ENCODE measurements around the gene EMSY. TPM values are rescaled to one million over a fixed set of nuclear protein-coding genes. Genes with fewer than 3 reads are reported as not detected.

EMSY gene
- total RNA-seq, 1 experiment from 2014 or later = 19.7 TPM

DNA sequence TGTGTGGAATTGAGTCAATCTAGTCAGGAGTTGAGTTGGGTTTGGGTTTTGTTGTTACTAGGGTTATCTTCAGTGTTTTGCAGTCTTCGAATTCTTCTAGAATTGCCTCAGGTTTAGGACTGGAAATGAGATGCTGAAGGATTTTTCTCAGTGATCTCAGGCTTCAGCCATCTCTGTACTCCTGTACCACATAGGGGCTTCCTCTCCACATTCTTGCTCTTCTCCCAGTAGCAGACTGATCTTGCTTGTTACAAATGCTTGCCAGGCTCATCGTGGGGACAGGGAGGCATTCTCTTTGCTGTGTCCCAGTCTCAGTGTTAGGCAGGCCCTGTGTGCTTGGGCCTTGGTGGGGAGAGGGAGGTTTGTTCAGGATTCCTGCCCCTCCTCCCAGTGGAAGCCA lies 129.6 kb downstream of the EMSY start:
- H3K9me3 Mint-ChIP-seq (ENCODE audit: unreplicated experiment) = no peaks in the 10 kb centered on the region
- TF ChIP-seq, protein P1, sequence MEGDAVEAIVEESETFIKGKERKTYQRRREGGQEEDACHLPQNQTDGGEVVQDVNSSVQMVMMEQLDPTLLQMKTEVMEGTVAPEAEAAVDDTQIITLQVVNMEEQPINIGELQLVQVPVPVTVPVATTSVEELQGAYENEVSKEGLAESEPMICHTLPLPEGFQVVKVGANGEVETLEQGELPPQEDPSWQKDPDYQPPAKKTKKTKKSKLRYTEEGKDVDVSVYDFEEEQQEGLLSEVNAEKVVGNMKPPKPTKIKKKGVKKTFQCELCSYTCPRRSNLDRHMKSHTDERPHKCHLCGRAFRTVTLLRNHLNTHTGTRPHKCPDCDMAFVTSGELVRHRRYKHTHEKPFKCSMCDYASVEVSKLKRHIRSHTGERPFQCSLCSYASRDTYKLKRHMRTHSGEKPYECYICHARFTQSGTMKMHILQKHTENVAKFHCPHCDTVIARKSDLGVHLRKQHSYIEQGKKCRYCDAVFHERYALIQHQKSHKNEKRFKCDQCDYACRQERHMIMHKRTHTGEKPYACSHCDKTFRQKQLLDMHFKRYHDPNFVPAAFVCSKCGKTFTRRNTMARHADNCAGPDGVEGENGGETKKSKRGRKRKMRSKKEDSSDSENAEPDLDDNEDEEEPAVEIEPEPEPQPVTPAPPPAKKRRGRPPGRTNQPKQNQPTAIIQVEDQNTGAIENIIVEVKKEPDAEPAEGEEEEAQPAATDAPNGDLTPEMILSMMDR (IDR thresholded peaks at IDR 0.05; ENCODE audit: unreplicated experiment) = no peak
- no peak overlapping the region for H3K4me3 Mint-ChIP-seq (ENCODE audit: unreplicated experiment)
- H3K27me3 Mint-ChIP-seq (ENCODE audit: insufficient read depth, unreplicated experiment) = no peaks in the 10 kb centered on the region
- DNase-seq (ENCODE audit: unreplicated experiment) = no peak
- no peaks in the 10 kb centered on the region for H3K36me3 Mint-ChIP-seq (ENCODE audit: insufficient read depth, unreplicated experiment)
- no peak overlapping the region for H3K27ac Mint-ChIP-seq (ENCODE audit: low read depth, unreplicated experiment)
- H3K4me1 Mint-ChIP-seq (ENCODE audit: insufficient read depth, unreplicated experiment) = peaks cover 30% of the 10 kb centered on the region
- ChIA-PET CTCF (no interaction called here), POLR2A (no interaction called here)
- intact Hi-C loops (cut with micrococcal nuclease) = no loop called here
- no TSS peak for BruUV-seq (replicated peaks)

DNA sequence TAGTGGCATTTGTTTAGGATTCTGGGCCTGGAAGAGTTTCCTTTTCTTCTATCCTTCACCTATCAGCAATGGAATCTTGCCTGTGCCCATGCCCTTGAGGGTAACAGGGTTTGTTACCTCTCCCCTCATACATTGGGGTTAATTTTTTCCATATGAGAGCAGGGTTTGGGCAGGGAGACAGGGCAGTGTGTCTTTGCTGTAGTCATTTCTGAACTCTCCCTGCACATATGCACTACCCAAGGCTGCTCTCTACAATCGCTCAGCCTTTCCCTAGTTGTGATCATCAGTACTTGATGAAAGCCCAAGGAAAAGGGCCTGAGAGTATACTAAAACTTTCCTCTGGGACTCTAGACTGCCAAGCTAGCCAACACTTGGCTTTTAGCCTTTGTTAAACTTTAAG lies 130.1 kb downstream of the EMSY start:
- CTCF ChIA-PET = no interaction called here
- H3K4me1 Mint-ChIP-seq (ENCODE audit: insufficient read depth, unreplicated experiment) = peaks cover 30% of the 10 kb centered on the region
- TF ChIP-seq, protein P1 (IDR thresholded peaks at IDR 0.05; ENCODE audit: unreplicated experiment) = no peak

DNA sequence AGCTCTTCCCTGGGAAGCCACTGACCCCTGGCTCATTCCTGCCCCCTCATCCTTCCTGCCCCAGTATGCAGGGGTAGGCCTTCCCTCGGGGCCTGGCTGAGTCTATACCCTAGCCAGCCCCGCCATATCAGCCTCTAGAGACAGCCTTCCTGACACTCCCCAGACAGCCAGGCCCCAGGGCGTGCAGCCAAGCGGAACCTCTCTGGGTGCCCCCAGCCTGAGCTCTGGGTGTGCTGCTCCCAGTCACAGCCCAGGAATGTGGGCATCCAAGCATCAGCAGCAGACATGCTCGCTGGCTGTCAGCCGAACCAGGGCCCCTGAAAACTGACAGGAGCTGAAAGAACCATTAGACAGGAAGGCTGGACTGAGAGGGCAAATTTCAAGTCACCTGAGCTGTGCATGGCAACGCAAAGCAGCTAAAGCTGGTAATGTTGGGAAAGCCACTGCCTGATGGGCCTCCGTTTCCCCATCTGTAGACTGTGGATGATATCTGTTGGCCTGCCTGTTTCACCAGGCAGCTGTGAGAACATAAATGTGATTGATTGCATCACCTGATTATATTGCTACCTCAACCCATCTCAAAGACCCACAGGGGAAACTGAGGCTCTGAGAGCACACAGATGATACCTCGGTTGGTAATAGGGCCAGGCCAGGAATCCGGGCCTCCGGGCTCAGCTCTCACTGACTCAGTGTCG lies 132.6 kb downstream of the EMSY start:
- peak; percentile 87 for DNase-seq (ENCODE audit: unreplicated experiment)
- H3K4me3 Mint-ChIP-seq (ENCODE audit: unreplicated experiment) = no peak overlapping the region
- CTCF ChIA-PET = interaction anchor here (1.6 kb wide), 1 partner anchor 22 kb away, joined by 4 read pairs; no protein-coding TSS in a partner anchor
- no peaks in the 10 kb centered on the region for H3K9me3 Mint-ChIP-seq (ENCODE audit: unreplicated experiment)
- peak overlapping the region; percentile 77 for H3K27ac Mint-ChIP-seq (ENCODE audit: low read depth, unreplicated experiment)
- BruUV-seq (replicated peaks) = no TSS peak
- TF ChIP-seq, protein P1 (IDR thresholded peaks at IDR 0.05; ENCODE audit: unreplicated experiment) = no peak
- H3K27me3 Mint-ChIP-seq (ENCODE audit: insufficient read depth, unreplicated experiment) = no peaks in the 10 kb centered on the region
- intact Hi-C loops (cut with micrococcal nuclease) = no loop called here
- peaks cover 30% of the 10 kb centered on the region for H3K4me1 Mint-ChIP-seq (ENCODE audit: insufficient read depth, unreplicated experiment)
- no peaks in the 10 kb centered on the region for H3K36me3 Mint-ChIP-seq (ENCODE audit: insufficient read depth, unreplicated experiment)
- POLR2A ChIA-PET = interaction anchor here (0.6 kb wide), 1 partner anchor 41 kb away, joined by 3 read pairs; no protein-coding TSS in a partner anchor

More for the DNA sequence above, 130.1 kb downstream of the EMSY start:
- intact Hi-C loops (cut with micrococcal nuclease) = no loop called here
- Mint-ChIP-seq H3K36me3 (ENCODE audit: insufficient read depth, unreplicated experiment) (no peaks in the 10 kb centered on the region), H3K27ac (ENCODE audit: low read depth, unreplicated experiment) (no peak overlapping the region), H3K27me3 (ENCODE audit: insufficient read depth, unreplicated experiment) (no peaks in the 10 kb centered on the region), H3K9me3 (ENCODE audit: unreplicated experiment) (no peaks in the 10 kb centered on the region), H3K4me3 (ENCODE audit: unreplicated experiment) (no peak overlapping the region)
- POLR2A ChIA-PET = no interaction called here
- no TSS peak for BruUV-seq (replicated peaks)
- no peak for DNase-seq (ENCODE audit: unreplicated experiment)

DNA sequence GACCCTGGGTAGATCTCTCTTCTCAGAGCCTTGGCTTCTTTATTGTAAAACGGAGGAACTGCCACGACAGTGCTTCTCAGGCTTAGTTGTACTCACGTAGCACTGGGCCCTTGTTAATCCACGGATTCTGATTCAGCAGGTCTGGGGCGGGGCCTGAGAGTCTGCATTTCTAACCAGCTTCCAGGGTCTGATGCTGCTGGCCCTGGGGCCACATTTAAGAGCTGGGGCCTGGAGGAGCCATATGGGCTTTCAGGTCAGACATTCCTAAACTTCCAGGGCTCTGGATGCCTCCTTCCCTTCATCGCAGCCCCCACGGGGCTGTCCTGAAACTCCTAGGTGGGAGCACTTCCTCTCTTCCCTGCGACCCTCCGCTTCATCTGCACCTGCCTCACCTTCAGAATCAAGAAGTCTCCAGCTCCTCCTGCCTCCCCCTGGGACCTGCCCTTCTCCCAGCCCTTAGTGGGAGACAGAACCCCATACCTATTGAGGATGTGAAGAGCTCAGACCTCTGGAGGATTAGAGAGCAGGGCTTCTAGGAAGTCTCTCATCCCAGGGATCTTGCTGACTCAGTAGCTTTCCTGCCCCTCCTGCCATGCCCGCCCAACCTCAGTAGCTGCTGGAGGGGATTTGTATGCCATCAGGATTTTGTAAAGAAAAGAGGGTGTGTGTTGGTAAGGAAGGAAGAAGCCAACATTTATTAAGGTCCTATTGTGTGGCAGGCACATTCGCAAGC lies 133.3 kb downstream of the EMSY start:
- no peaks in the 10 kb centered on the region for H3K36me3 Mint-ChIP-seq (ENCODE audit: insufficient read depth, unreplicated experiment)
- POLR2A ChIA-PET = interaction anchor here (0.6 kb wide), 1 partner anchor 40 kb away, joined by 3 read pairs; no protein-coding TSS in a partner anchor
- intact Hi-C loops (cut with micrococcal nuclease) = no loop called here
- DNase-seq (ENCODE audit: unreplicated experiment) = no peak
- no TSS peak for BruUV-seq (replicated peaks)
- no peaks in the 10 kb centered on the region for H3K9me3 Mint-ChIP-seq (ENCODE audit: unreplicated experiment)
- no peak overlapping the region for H3K4me3 Mint-ChIP-seq (ENCODE audit: unreplicated experiment)
- H3K27me3 Mint-ChIP-seq (ENCODE audit: insufficient read depth, unreplicated experiment) = no peaks in the 10 kb centered on the region
- H3K4me1 Mint-ChIP-seq (ENCODE audit: insufficient read depth, unreplicated experiment) = peaks cover 30% of the 10 kb centered on the region
- CTCF ChIA-PET = interaction anchor here (1.6 kb wide), 1 partner anchor 21 kb away, joined by 4 read pairs; no protein-coding TSS in a partner anchor
- H3K27ac Mint-ChIP-seq (ENCODE audit: low read depth, unreplicated experiment) = peak overlapping the region; percentile 34
- TF ChIP-seq, protein P1 (IDR thresholded peaks at IDR 0.05; ENCODE audit: unreplicated experiment) = no peak

Data from MCF 10A (cell line).